Ishikawa (cell line): Measurements from ENCODE around the gene FAM210A.

ENCODE experiments used
- NFIC ChIP-seq: IDR thresholded peaks from 2 replicates; pipeline ENCODE4 v1.6.1; 2012
- RAD21 ChIP-seq: IDR thresholded peaks from 2 replicates; pipeline ENCODE4 v1.6.1; 2012; ENCODE audit warnings: low read depth
- TAF1 ChIP-seq: IDR thresholded peaks from 2 replicates; pipeline ENCODE4 v1.6.1; 2012; ENCODE audit warnings: low read depth, mild to moderate bottlenecking
- USF1 ChIP-seq: IDR thresholded peaks from 2 replicates; pipeline ENCODE4 v1.6.1; 2012
- TF ChIP-seq, protein P1 (sequence below): IDR thresholded peaks from 2 replicates; pipeline ENCODE4 v1.6.1; 2012; ENCODE audit warnings: low read depth, mild to moderate bottlenecking

DNA sequence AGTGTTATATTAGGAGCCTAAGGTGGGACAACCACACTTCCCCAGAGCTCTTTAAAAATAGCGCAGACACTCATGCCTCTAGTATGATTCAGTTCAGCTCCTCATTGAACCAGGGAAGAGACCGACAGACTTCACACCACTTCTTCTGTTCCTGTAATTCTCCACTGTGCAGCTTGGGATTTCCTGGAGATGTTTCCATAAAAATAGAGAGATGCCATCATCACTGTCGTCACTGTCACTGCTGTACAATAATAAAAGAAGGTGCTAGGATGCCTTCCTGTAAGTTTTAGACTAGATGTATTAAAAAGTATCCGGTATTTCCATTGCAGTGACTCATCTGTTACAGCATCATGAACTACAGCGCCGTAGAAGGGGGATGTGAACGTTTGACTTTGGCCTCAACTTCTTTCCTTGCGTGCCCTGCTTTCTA, 110.9 kb downstream of the FAM210A start:
- TF ChIP-seq NFIC (no peak), USF1 (no peak), RAD21 (no peak), TAF1 (no peak)
- TF ChIP-seq, protein P1, sequence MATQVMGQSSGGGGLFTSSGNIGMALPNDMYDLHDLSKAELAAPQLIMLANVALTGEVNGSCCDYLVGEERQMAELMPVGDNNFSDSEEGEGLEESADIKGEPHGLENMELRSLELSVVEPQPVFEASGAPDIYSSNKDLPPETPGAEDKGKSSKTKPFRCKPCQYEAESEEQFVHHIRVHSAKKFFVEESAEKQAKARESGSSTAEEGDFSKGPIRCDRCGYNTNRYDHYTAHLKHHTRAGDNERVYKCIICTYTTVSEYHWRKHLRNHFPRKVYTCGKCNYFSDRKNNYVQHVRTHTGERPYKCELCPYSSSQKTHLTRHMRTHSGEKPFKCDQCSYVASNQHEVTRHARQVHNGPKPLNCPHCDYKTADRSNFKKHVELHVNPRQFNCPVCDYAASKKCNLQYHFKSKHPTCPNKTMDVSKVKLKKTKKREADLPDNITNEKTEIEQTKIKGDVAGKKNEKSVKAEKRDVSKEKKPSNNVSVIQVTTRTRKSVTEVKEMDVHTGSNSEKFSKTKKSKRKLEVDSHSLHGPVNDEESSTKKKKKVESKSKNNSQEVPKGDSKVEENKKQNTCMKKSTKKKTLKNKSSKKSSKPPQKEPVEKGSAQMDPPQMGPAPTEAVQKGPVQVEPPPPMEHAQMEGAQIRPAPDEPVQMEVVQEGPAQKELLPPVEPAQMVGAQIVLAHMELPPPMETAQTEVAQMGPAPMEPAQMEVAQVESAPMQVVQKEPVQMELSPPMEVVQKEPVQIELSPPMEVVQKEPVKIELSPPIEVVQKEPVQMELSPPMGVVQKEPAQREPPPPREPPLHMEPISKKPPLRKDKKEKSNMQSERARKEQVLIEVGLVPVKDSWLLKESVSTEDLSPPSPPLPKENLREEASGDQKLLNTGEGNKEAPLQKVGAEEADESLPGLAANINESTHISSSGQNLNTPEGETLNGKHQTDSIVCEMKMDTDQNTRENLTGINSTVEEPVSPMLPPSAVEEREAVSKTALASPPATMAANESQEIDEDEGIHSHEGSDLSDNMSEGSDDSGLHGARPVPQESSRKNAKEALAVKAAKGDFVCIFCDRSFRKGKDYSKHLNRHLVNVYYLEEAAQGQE, result no peak
